Measurements from ENCODE around the gene LHX4.

GRCh38 chr1:180279651-180280050, 49.6 kb downstream of the LHX4 start:
- TF ChIP-seq POLR2H (tag; IDR thresholded peaks at IDR 0.05; ENCODE audit: low read depth), result no peak
- TF ChIP-seq TCF7L2 (IDR thresholded peaks at IDR 0.05; ENCODE audit: low read depth, low read length), result no peak
- no peak for TF ChIP-seq POLR2A (conservative IDR thresholded peaks at IDR 0.05)
- TF ChIP-seq HDAC6 (IDR thresholded peaks at IDR 0.05; ENCODE audit: low read depth, low read length), result no peak
- TF ChIP-seq RAD51 (IDR thresholded peaks at IDR 0.05; ENCODE audit: borderline replicate concordance, low read depth), result no peak
- TF ChIP-seq TEAD4 (IDR thresholded peaks at IDR 0.05; ENCODE audit: low read length), result no peak
- no peak for TF ChIP-seq TEAD4 (CRISPR knock-in tag; IDR thresholded peaks at IDR 0.05; ENCODE audit: borderline replicate concordance)

All from K562 (cell line).